AG10803 (cell line): Measurements from ENCODE around the gene FBXO31.

Source experiments
- DNase-seq: peaks from one replicate; pipeline ENCODE4 v3.0.0; 2010; ENCODE audit warnings: low read depth
- H3K4me3 ChIP-seq: 2 replicates; pipeline ENCODE4 v1.5.1; 2011; ENCODE audit warnings: mild to moderate bottlenecking, low read length, control low read depth
- TF ChIP-seq, protein P1 (sequence below): conservative IDR thresholded peaks from 2 replicates; pipeline ENCODE4 v1.5.1; 2011; ENCODE audit warnings: mild to moderate bottlenecking, low read length, control low read depth, inconsistent platforms

The FBXO31 gene

GRCh38 chr16:87334651-87335624 lies 48.6 kb downstream of the FBXO31 start:
- TF ChIP-seq, protein P1, sequence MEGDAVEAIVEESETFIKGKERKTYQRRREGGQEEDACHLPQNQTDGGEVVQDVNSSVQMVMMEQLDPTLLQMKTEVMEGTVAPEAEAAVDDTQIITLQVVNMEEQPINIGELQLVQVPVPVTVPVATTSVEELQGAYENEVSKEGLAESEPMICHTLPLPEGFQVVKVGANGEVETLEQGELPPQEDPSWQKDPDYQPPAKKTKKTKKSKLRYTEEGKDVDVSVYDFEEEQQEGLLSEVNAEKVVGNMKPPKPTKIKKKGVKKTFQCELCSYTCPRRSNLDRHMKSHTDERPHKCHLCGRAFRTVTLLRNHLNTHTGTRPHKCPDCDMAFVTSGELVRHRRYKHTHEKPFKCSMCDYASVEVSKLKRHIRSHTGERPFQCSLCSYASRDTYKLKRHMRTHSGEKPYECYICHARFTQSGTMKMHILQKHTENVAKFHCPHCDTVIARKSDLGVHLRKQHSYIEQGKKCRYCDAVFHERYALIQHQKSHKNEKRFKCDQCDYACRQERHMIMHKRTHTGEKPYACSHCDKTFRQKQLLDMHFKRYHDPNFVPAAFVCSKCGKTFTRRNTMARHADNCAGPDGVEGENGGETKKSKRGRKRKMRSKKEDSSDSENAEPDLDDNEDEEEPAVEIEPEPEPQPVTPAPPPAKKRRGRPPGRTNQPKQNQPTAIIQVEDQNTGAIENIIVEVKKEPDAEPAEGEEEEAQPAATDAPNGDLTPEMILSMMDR: no peak
- DNase-seq: no peak
- H3K4me3 ChIP-seq: no peak overlapping the region

GRCh38 chr16:87333581-87334331 lies 49.8 kb downstream of the FBXO31 start:
- DNase-seq: no peak
- TF ChIP-seq, protein P1: no peak
- no peak overlapping the region for H3K4me3 ChIP-seq

GRCh38 chr16:87333101-87333500 lies 50.5 kb downstream of the FBXO31 start:
- DNase-seq: no peak
- H3K4me3 ChIP-seq: no peak overlapping the region

GRCh38 chr16:87332150-87332549 lies 51.4 kb downstream of the FBXO31 start:
- no peak overlapping the region for H3K4me3 ChIP-seq
- TF ChIP-seq, protein P1: no peak
- no peak for DNase-seq

More at GRCh38 chr16:87333101-87333500, 50.5 kb downstream of the FBXO31 start:
- TF ChIP-seq, protein P1: no peak

- TF ChIP-seq, protein P1: no peak
- no peak overlapping the region for H3K4me3 ChIP-seq
- no peak for DNase-seq
Observed at GRCh38 chr16:87331241-87331801, 52.3 kb downstream of the FBXO31 start.

- TF ChIP-seq, protein P1: no peak
- no peak for DNase-seq
- no peak overlapping the region for H3K4me3 ChIP-seq
Observed at GRCh38 chr16:87330646-87331045, 52.9 kb downstream of the FBXO31 start.
